ENCODE results near the gene TICAM2.

TICAM2 gene

DNA sequence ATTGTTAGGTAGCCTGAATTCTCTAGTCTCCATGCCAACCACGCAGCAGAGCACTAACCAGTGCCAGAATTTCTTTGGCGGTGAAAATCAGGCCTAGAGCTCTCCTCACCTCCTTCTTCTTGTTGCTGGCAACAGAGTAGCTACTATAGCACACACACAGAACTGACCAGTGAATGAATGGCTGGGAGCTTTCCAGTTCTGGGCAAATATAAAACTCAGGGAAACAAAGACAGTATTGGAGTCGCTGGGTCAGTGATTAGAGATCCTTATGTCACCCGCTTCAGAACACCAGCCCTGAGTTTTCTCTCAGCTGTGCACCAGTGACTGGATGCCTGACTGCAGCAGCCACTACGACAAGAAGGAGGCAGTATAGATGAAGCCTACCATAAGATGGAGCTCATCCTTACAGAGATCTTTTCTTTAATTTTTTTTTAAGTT, 30.8 kb downstream of the TICAM2 start:
- peak in 46 of 51 donors; percentile 5 to 94 (median 66) for DNase-seq

DNA sequence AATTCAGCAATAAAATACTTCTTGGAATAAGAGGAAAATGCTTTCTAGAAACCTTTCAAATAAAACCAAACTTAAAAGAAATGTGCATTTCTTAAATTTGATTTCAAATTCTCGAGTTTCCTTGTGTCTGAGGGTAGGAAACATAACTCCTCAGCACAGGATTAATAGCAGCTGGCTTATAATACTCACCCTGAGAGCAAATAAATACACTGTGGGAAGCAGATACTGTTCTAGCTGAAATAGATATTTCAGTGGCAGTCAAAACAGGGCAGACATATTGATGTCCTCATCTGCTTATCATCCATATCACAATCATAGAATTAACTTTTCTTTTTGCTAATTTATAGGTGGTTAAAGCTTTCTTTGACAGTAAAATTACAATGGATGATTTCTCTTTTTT, 33.6 kb downstream of the TICAM2 start:
- DNase-seq: no peak

DNA sequence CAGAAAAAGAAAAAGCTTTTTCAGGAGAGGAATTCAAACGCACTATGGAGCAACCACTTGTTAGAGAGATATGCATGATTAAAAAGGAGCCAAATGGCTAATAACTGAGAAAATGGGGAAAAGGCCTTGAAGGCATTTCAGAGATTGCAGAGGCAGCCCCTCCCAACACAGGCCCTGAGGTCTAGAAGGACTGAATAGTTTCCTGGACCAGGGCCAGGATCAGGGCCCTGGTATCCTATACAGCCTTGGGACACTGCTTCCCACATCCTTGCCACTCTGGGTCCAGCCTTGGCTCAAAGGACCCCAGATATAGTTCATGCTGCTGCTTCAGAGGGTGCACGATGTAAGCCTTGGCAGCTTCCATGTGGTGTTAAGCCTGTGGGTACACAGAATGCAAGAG, 37.0 kb downstream of the TICAM2 start:
- DNase-seq: no peak

DNA sequence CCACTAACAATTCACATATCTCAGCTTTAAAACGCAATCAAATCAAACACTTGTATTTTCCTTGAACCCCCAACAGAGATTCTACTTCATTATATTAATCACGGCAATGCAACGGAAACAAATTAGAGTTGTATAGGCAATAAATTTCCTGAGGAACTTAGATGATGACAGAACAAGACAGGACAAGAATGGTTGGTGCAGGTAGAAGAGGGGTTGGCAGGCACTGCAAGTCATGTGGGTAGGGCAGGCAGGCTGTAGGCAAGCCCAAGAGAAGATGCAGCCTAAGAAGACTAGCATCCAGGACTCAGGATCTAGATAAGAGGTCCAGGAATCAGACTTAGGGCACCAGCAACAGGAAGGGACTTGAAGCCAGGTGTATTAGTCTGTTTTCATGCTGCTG, 41.1 kb downstream of the TICAM2 start:
- DNase-seq: no peak

DNA sequence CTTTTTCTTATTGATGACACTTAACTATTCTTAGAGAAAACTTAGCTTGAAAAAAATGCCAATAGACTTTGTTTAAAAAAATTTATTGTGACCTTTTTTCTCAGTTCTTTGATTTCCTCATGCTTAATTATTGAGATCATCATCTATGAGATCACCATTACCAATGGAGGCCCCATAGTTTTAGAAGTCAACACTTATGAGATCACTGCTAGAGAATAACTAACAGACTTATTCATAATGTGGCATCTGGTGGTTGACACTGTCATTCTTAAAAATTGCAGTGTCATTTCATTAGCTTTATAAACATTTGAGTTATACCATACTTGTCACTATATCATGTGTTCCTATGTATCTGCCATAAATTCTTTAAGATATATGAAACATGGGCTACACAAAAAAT, 42.8 kb downstream of the TICAM2 start:
- DNase-seq: no peak

DNA sequence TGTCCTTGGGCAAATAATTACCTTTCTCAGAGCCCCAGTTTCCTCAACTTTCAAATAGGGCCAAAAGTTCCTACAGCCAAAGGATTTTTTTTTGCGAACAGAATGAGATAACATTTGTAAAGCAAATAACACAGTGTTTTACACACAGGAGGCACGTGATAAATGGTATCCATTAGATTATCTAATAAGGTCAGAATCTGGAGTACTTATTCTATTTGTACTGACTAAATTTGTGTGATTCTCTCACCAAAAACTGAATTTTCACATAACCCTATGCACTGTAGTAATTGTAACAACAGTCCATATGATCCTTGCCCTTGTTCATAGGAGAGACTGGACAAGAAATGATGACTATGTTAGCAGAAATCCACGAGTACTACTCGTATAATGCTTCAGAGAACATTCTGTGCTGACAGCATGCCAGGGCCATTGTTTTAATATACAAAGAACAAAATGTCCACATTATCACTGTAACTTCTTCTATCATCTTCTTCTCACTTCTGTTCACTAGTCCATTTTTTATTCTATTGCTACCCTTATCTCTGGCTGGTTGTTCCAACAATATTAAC, 43.8 kb downstream of the TICAM2 start:
- DNase-seq: no peak

DNA sequence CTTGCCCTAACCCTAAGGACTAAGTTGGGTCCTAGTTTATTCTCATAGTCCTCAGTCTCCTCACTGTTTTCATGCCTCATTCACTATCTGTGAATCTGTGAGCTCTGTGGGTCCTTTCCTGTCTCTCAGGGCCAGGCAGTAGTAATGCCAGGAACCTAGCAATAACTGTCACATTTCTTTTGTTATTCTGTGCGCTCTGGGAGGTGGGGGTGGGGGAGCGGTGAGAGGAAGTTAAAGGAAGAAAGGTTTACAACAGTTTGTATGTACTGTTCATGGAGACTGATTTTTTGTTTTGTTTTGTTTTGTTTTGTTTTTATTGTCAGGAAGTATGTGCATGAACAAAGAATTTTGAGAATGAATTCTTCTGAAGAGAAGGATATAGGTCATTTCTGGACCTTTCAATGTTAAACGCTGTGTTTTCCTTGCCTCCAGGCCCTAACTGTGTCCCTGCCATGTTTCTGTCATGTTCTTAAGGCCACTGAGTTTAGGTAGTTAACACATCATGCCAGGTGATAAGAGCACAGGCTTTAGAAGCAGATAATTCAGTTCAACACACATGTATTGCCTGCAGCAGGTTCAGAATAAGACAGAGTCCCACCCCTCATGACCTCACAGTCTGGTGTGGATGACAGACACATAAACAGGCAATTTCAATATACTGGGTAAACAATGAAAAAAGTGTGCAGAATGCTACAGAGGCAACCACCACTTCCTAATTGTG, 44.5 kb downstream of the TICAM2 start:
- no peak for DNase-seq

DNA sequence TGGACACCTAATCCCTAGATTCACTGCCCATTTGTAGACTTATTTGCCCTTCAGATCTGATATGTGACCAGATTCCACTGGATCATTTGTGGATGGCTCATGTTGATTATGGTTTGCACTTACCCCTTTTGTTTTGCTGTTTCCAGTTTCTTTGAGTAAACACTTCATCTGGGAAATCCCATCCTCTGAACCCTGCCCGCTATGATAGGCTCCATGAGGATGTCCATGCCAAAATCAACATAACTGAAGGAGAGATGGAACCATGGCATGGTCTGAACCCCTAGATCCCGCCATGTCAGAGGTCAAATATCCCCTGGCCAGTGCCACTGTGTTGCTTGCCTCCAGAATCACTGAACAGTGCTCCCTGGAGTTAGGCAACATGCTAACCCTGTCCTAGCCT, 46.0 kb downstream of the TICAM2 start:
- DNase-seq: no peak

DNA sequence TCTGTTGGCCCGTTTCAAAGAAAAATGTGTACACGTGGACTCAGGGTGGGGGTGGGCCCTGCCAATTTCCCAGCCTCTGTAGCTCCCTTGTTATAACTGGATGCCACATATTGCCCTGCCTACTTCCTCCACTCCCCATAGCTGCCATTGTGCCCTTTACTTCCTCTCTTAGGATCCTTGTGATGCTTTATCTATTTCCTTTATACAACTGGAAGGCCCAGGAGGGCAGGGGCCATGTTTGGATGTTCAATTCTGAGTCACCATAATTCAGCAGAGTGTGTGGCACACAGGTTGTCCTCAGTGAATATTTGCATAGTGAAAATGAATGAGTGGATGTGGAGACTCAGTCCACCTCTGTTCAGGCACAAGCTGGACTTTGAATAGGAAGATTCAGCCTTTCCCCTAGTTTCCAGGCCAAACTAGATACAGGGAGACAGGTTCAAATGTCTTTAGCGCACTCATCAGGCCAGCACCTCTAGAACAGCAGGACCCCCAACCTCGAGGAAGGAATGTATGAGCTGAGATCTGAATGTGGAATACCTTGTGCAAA, 47.1 kb downstream of the TICAM2 start:
- DNase-seq: no peak

DNA sequence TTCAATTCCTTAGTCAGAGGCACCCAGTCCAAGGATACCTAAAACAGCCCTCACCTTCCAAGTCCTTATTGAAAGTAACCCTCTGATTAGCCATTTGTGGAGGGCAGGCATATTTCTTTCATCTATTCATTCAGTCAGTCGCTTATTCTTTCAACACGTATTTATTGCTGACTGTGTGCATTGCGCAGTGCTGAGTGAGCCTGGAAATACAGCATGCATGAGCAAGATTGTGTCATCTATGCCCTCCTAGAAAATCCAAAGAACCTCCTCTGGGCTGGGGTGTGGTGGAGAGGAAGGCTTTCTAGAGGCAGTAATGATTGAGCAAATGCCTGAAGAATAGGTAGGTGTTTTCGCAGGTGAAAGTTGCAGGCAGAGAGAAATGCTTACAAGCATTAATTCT, 49.2 kb downstream of the TICAM2 start:
- DNase-seq: no peak

DNA sequence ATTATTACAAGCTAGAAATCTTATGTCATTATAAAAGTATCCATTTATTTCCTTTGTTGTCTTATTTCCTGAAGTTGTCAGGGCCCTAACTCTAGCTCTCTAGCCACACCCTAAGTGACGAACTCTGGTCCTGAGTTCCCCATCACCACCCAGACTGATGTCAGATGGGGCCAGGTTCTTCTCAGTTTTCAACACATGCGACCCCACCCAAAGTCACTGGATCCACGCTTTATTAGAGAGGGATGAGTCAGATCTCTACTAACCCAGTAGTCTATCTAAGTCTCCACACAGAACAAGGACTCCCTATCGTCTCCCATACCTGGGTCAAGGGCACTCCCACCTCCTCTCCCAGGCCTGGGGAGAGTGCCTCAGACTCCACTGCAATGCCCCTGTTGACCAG, 50.9 kb downstream of the TICAM2 start:
- DNase-seq: no peak

DNA sequence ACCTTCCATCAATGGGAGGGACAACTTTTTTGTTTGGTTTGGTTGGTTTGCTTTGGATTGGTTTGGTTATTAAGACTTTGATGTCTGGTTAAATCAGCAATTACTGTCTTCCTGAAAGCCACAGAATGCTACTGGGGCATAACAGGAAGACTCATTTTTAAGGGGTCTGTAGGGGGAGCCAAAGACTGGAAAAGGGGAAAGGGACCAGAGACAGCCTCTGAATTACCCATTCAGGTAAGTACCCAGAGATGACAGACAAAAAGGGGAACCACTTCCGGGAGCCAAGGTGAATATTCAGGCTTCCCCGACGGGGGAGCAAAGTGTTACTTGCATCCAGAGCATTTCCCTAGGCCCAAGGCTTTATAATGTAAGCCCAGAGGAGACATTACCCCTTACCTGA, 53.1 kb downstream of the TICAM2 start:
- no peak for DNase-seq

DNA sequence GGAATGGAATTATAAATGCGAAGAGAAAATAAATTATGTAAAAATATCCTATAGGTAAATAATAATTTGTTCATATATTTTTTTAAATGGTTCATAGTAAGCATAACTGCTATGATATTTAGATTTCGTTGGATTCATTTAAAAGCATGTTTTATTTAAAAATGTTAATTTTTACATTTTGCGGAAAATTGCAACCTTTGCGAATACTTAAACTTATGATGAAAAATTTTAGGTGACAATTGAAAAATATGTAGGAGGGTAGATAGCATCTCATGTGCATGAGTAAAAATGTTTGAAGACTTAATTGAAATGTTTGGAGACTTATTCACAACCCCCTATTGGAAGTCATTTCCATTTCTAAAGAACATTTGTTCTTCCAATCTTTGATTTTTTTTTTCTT, 53.6 kb downstream of the TICAM2 start:
- DNase-seq: no peak

DNA sequence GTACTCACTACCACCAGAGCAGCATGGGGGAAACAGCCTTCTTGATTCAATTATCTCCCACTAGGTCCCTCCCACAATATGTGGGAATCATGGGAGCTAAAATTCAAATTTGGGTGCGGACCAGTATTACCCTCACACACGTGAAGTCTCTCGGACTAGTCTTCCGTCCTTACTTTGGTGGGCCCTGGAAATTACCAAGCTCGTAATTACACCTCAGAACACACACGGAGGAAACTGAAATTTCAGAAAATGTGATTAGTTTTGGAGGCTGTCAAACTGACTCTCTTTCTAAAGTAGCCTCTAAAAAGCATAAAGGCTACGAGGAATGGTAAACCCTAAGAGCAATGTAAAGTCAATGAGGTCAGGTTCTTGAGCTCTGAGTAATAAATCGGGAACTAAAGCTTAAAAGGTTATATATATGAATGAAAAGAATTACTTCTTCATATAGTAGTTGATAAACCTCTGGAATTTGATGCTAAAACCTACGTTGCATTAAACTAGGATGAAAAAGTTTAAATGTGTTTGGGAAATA, 56.9 kb downstream of the TICAM2 start:
- no peak for DNase-seq

DNA sequence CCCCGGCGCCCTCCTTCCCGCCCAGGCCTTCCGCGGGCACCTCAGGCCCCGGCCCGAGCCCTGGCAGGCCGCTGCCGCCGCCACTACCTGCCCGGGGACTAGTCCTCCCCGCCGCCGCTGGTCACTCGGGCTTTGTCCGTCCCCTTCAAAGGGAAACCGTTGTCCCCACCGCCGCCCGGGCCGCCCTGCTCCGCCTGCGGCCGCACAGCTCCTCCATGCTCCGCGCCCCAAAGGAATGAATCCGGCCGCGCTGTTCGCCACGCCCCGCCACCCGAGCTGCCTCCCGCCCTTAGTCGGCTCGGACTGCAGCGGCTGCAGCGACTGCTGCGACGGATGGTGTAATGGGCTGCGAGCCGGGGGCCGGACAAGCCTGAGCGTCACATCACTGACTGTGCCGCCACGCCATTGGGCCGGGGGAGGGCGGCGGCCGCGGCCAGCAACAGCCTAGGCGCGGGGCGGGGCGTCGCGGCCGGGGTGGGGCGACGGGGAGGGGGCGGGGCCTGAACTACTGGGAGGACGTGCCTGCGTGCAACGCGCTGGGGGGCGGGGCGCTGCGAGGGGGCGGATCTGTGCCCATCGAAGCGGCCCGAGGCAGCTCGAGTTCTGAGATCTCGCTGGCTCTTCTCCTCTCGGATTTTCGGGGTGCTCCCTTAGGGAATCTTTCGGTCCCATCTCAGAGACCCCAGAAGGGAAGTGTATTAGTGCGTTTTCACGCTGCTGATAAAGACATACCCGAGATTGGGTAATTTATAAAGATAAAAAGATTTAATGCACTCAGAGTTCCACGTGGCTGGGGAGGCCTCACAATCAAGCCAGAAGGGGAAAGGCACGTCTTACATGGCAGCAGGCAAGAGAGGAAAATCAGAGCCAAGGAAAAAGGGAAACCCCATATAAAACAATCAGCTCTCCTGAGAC, 57.6 kb downstream of the TICAM2 start, which contains the start of gene FEM1C:
FEM1C (minus strand) TSS at position 340 of the 915 bp plus-strand sequence. CDS start 1,282 bp downstream, outside the sequence.
- DNase-seq: peak; percentile 76 to 99 (median 95)

DNA sequence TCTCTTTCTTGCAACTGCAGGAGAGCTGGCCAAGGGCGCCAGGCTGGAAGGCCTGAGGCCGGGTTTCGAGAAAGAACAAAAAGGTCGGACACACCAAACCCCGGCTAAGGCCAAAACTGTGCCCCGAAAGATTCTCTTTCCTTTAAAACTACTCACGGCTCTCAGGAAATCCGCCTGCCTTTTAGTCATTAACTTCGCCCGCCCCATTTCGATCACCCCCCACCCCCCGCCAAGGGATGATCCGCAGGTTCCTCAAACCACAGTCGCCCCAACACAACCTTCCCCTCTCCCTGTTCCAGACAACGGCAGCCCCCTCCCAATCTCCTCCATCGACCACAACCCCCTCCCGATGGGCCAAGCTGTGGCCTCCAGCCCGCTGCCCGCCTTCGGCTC, 58.2 kb downstream of the TICAM2 start:
- peak in 39 of 51 donors; percentile 16 to 89 (median 53) for DNase-seq

DNA sequence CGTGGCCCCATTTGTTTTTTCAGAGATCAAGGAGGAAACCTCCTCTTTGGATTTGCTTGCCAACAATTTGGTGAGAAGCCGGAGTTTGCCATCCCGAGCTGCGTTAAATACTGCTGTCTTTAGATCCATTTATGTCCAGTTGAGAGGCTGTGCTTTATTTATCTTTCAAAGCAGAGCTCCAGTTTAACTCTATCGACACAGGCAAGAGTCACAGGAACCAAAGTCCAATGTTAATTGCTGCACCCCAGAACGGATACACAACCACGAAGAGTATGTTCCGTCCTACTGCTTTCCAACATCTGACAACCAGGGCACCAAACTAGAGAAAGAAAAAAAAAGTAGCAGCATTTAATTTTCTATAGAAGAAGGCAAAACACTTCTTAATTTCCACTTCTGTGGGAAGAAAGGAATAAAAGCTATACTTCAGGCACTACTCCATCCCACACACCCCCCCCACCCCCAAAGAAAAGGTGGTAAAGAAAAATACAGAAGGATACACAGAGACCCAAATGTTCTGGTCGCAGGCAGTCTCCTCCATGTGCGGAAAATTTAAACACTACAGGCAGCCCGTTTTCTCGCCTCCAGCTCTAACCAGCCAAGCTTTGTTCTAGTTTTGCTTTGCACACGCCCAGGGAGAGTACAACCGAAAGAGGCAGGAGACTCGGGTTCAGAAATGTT, 58.8 kb downstream of the TICAM2 start:
- peak in 4 of 51 donors; percentile 32 to 72 (median 56) for DNase-seq

DNA sequence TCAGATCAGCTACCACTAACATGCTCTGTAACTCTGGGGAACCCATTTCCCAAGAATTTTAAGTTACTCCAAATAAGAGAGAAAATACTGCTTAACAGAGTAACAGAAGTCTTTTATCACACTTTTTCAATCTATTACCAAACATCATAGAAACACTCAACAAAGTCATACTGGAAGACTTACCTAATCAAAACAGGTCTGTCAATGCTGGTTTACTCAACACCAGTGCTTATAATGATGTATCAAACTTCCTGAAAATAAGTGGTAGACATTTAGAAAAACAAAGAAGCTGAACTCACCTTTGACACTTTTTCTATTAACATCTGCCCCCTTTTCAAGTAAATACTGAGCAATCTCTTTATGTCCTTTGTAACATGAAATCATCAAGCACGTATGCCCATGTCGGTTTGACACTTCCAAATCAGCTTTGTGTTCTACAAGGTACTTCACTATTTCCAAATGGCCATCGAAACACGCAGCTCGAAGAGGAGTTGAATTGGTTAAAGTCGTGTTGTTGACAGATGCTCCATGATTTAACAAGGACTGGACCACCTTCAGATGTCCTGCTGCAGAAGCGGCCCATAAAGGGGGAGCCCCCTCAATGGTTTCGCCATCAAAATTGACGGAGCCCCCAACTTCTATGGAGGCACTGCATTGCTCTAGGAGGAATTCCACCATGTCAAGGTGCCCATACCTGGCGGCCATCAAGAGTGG, 59.5 kb downstream of the TICAM2 start:
- DNase-seq: peak in 2 of 51 donors; percentile 4 to 42

DNA sequence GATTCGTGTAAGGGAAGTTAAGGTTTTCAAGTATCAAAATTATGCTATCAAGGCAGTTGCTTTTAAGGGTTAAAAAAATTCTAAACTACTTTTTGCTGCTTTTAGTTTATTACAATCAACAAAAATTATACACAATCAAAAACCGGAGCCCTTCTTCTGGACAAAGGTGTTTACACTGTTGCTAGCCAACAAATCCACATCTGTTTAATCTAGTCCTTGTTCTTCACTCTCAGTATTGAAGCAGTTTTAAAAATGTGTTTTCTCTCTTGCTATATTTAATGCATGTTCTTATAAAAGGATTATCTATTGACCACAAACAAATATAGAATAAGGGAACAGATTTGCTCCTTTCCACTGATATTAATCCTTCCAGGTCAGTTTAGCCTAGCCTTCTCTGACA, 60.2 kb downstream of the TICAM2 start:
- no peak for DNase-seq

DNA sequence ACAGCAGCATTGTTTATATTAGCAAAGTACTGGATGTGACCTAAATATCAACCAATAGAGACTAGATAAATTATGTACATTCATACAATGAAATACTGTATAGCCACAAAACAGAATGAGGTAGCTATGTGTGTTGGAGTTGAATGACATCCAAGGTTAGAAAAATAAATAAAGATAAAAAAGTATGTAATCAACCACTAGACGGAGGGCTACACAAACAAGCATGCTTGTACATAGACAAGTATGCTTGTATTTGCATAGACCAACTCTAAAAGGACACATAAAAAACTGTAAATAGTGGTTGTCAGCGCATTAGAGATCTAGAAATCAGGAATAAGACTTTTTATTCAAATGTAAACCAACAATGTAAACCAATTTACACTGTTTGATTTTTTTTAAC, 60.7 kb downstream of the TICAM2 start:
- DNase-seq: no peak
